Suprapubic skin (tissue), 4 donors: Measurements from ENCODE around the gene BCLAF3. TPM values are rescaled to one million over a fixed set of nuclear protein-coding genes. Genes with fewer than 3 reads are reported as not detected.

Experiments used
- DNase-seq, 2 donors: peaks; one replicate each; pipeline ENCODE4 v3.0.0-alpha.2; 2019; ENCODE audit warnings: low spot score in 2 of 2
- H3K27ac ChIP-seq: fragments of 200-600 bp; sonication (generic); one replicate; pipeline ENCODE4 v1.5.1; 2019
- H3K27me3 ChIP-seq: fragments of 200-600 bp; sonication (generic); one replicate; pipeline ENCODE4 v1.5.1; 2019
- H3K36me3 ChIP-seq: fragments of 200-600 bp; sonication (generic); one replicate; pipeline ENCODE4 v1.5.1; 2019
- H3K4me1 ChIP-seq: fragments of 200-600 bp; sonication (generic); one replicate; pipeline ENCODE4 v1.5.1; 2019
- H3K4me3 ChIP-seq: fragments of 200-600 bp; sonication (generic); one replicate; pipeline ENCODE4 v1.5.1; 2019; ENCODE audit warnings: mild to moderate bottlenecking
- H3K9me3 ChIP-seq: fragments of 200-600 bp; sonication (generic); one replicate; pipeline ENCODE4 v1.5.1; 2019
- CTCF ChIP-seq, 2 donors: fragments of 200-600 bp in 1 of 2; fragments of 450-650 bp in 1 of 2; sonication (generic) in 1 of 2; IDR thresholded peaks; one replicate each; pipeline ENCODE4 v1.5.1; 2016 to 2019; ENCODE audit warnings: antibody characterized with exemption in 2 of 2, mild to moderate bottlenecking in 1 of 2, moderate library complexity in 1 of 2
- EP300 ChIP-seq: sonication (generic); formaldehyde crosslinking; IDR thresholded peaks from one replicate; pipeline ENCODE4 v1.6.1; 2017; ENCODE audit warnings: antibody characterized with exemption
- POLR2A ChIP-seq, 2 donors: fragments of 450-650 bp; IDR thresholded peaks; one replicate each; pipeline ENCODE4 v1.6.1; 2017; ENCODE audit warnings: antibody characterized with exemption in 2 of 2, mild to moderate bottlenecking in 2 of 2, moderate library complexity in 2 of 2
- POLR2AphosphoS5 ChIP-seq, 3 donors: sonication (generic); formaldehyde crosslinking; IDR thresholded peaks; one replicate each; pipeline ENCODE4 v1.6.1; 2017; ENCODE audit warnings: antibody characterized with exemption in 3 of 3
- WGBS: methylation state at CpG from one replicate; pipeline ENCODE4 v1.1.5; 2018; 5-methylcytosine and 5-hydroxymethylcytosine counted together
- total RNA-seq, 4 donors: library from RNA; depleted of rRNA; stranded (reverse); fragments of >200 nt; gene quantifications; one replicate each; pipeline ENCODE4 v1.1.0, GENCODE V29; 2016

Gene BCLAF3
- total RNA-seq, 4 donors from 2014 or later, result 6.0 to 16.3 (median 7.4) TPM

GRCh38 chrX:20015422-20015821, 24.6 kb upstream of the BCLAF3 start:
- WGBS, result 60% methylated on average over 1 of the region's 1 CpG
- Histone ChIP-seq H3K36me3 (no peaks in the 10 kb centered on the region), H3K4me1 (no peaks in the 10 kb centered on the region), H3K9me3 (no peaks in the 10 kb centered on the region), H3K4me3 (no peak overlapping the region), H3K27ac (no peak overlapping the region), H3K27me3 (no peaks in the 10 kb centered on the region)
- TF ChIP-seq EP300, result no peak
- TF ChIP-seq POLR2A (IDR thresholded peaks at IDR 0.05), result no peak
- TF ChIP-seq CTCF (IDR thresholded peaks at IDR 0.05), result no peak
- no peak for TF ChIP-seq POLR2AphosphoS5 (IDR thresholded peaks at IDR 0.05)
- no peak for DNase-seq

- WGBS, result 85% methylated on average over 4 of the region's 4 CpGs
Observed at GRCh38 chrX:20011608-20012007, 20.7 kb upstream of the BCLAF3 start.

GRCh38 chrX:20007962-20008622, 17.2 kb upstream of the BCLAF3 start:
- Histone ChIP-seq H3K36me3 (no peaks in the 10 kb centered on the region), H3K9me3 (no peaks in the 10 kb centered on the region), H3K27me3 (no peaks in the 10 kb centered on the region), H3K27ac (no peak overlapping the region), H3K4me1 (no peaks in the 10 kb centered on the region), H3K4me3 (no peak overlapping the region)
- DNase-seq, result no peak
- 81% methylated on average over 7 of the region's 7 CpGs for WGBS
- TF ChIP-seq EP300 (no peak), POLR2A (IDR thresholded peaks at IDR 0.05) (no peak), CTCF (IDR thresholded peaks at IDR 0.05) (no peak), POLR2AphosphoS5 (IDR thresholded peaks at IDR 0.05) (no peak)

More at GRCh38 chrX:20011608-20012007, 20.7 kb upstream of the BCLAF3 start:
- H3K4me1 ChIP-seq, result no peaks in the 10 kb centered on the region
- DNase-seq, result no peak
- H3K27ac ChIP-seq, result no peak overlapping the region
- TF ChIP-seq POLR2AphosphoS5 (IDR thresholded peaks at IDR 0.05) (no peak), CTCF (IDR thresholded peaks at IDR 0.05) (no peak), POLR2A (IDR thresholded peaks at IDR 0.05) (no peak), EP300 (no peak)
- H3K4me3 ChIP-seq, result no peak overlapping the region
- H3K36me3 ChIP-seq, result no peaks in the 10 kb centered on the region
- no peaks in the 10 kb centered on the region for H3K27me3 ChIP-seq
- H3K9me3 ChIP-seq, result no peaks in the 10 kb centered on the region

DNA sequence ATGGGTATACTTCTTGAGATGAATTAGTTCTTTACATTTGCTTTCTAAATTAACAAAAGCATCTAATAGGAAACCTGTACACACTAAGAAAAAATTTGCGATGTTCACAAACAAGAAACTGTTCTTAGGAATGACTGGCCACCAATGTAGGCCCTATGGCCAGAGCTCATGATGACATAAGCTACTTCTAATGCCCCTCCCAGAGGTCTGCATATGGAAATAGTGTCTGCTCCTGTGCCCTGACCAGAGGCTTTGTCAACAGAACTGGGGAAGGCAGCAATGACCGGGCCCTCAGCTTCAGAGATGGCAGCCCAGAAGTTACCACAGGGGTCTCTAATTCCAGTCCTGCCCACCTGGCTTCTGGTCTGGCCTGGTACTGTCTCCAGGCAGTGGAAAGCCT, 15.0 kb upstream of the BCLAF3 start:
- WGBS, result 90% methylated on average over 2 of the region's 2 CpGs
- no peak for TF ChIP-seq EP300
- TF ChIP-seq CTCF (IDR thresholded peaks at IDR 0.05), result no peak
- no peak for TF ChIP-seq POLR2AphosphoS5 (IDR thresholded peaks at IDR 0.05)
- TF ChIP-seq POLR2A (IDR thresholded peaks at IDR 0.05), result no peak
- Histone ChIP-seq H3K4me1 (no peaks in the 10 kb centered on the region), H3K4me3 (no peak overlapping the region), H3K36me3 (no peaks in the 10 kb centered on the region), H3K27ac (no peak overlapping the region), H3K27me3 (no peaks in the 10 kb centered on the region), H3K9me3 (no peaks in the 10 kb centered on the region)
- DNase-seq, result no peak

DNA sequence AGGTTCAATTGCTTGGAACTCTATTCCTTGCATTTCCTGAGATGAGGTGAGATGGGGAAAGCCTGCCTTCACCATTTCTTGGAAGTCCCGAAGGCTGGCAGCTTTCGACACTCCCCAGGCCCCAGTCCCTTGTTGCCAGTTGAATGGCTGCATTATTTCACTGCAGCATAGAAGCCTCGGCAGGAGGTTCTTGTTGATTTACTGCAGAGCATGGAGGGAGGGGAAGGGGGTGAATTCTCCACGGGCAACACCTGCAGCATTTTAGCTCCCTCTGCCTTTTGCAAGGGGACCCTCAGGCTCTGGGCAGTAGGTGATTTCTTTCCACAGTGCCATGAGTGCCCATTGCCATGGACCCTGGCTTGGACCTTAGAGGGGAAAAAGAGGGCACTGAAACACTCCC, 10.7 kb upstream of the BCLAF3 start:
- DNase-seq, result no peak
- Histone ChIP-seq H3K27me3 (no peaks in the 10 kb centered on the region), H3K4me1 (no peaks in the 10 kb centered on the region), H3K27ac (no peak overlapping the region), H3K4me3 (no peak overlapping the region), H3K36me3 (no peaks in the 10 kb centered on the region), H3K9me3 (no peaks in the 10 kb centered on the region)
- 69% methylated on average over 4 of the region's 4 CpGs for WGBS
- TF ChIP-seq POLR2AphosphoS5 (IDR thresholded peaks at IDR 0.05), result no peak
- no peak for TF ChIP-seq POLR2A (IDR thresholded peaks at IDR 0.05)
- TF ChIP-seq CTCF (IDR thresholded peaks at IDR 0.05), result no peak
- no peak for TF ChIP-seq EP300
